HG03565 (cell line): ENCODE measurements around the gene WIPI1.
A peak's percentile ranks its signal among the peaks of the same experiment; 100 is the strongest.
"Not testable (repeated sequence)": the region's sequence is repeated elsewhere in the genome, so short reads cannot be mapped to it uniquely, and the experiment has no call there.

Source experiments
- ATAC-seq: cut with Tn5 transposase; IDR thresholded peaks from one replicate; pipeline ENCODE4 v1.9.1; 2021; ENCODE audit warnings: mild to moderate bottlenecking, moderate library complexity; ENCODE audit not compliant: unreplicated experiment

Gene WIPI1

GRCh38 chr17:68457168-68457538, at the start of gene WIPI1:
WIPI1 (minus strand) TSS chr17:68457496; CDS start chr17:68457421, 75 bp downstream.
- peak; percentile 19 for ATAC-seq

DNA sequence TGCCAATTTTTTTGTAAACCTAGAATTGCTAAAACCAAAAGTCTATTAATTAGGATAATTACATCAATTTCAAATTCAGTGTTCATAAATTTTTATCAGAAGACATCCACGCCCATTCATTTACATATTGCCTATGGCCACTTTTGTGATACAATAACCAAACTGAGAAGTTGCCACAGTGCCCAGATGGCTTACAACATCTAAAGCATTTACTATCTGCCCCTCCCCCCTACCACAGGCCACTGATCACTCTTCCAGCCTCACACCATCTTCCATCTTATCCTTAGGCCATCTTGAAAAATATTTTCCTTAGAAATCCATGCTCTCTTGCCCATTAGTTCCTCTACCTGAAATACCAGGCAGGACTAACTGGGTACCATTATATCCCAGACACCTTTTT, 48.7 kb upstream of the WIPI1 start:
- no peak for ATAC-seq

DNA sequence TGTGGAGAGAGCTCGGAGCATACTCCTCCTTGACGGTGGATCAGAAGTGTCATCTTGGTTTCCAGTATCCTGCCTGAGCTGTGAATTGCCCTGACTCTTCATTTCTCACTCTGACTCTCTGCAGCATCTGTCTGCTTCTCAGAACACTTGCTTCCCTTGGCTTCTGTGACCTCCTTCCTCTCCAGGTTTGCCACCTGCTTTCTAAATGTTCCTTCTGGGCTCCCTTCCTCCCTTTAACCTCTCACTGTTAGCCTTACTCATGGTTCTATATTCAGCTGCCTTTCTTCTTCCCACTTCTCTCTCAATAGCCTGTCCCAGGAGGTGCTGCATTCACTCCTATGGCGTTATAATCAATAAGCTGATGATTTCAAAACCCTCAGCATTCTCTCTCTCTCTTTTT, 43.8 kb upstream of the WIPI1 start:
- no peak for ATAC-seq

DNA sequence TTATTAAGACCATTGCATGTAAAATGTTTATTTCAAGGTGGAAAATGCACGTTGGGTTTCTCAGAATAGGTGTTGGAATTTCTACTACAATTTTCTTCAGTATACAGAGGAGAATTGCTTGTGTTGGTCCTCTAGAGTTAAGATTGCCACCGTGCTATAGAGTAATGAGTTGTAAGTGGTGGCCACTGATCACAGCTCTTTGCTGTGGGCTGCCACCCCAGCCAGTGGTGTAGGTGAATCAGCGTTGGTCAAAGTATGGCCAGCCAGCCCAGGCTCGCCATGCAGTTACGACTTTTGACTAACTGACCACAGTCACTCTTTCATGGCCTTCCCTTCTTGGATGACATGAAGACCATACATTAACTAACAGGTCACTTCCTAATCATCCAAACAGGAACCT, 42.3 kb upstream of the WIPI1 start:
- ATAC-seq, result no peak

DNA sequence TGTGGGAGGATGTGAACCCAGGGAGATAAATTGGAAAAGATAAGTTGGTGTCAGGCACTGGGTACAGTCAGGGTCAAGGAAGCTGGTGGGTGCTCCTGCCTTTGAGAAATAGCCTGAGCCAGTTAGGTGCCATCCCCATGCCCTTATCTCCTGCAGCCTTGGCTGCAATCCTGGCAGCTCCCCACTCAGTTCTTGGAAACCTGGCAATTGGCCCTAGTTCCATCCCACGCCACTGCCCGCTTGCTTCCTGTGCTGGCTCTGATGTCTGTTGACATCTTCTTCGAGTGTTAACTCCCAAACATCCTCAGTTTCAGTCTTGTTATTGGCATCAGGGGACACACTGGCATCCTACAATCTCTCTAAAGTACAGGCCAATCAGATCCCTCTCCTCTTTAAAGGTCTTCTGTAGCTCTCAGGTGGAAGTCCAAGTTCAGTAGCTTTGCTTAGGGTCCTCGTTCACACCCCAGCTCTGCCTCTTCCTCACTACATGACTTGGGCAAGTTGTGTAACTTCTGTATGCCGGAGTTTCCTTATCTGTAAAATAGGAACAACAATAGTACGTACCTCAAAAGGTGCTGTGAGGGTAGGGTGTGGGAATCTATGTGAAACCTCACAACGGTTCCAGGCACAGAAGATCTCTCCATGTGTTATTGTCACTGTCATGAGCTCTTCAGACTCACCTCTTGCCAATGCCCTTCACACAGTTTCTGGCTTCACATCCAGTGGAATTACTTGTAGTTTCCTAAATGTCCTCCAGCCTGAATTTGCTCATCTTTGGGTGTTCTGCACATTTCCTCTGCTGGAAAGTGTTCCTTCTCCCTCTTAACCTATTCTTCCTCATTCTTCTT, 41.4 kb upstream of the WIPI1 start:
- no peak for ATAC-seq

GRCh38 chr17:68497885-68498319, 40.6 kb upstream of the WIPI1 start:
- ATAC-seq, result peak; percentile 90

- ATAC-seq, result no peak
Measured at GRCh38 chr17:68495081-68495480, 37.8 kb upstream of the WIPI1 start.

DNA sequence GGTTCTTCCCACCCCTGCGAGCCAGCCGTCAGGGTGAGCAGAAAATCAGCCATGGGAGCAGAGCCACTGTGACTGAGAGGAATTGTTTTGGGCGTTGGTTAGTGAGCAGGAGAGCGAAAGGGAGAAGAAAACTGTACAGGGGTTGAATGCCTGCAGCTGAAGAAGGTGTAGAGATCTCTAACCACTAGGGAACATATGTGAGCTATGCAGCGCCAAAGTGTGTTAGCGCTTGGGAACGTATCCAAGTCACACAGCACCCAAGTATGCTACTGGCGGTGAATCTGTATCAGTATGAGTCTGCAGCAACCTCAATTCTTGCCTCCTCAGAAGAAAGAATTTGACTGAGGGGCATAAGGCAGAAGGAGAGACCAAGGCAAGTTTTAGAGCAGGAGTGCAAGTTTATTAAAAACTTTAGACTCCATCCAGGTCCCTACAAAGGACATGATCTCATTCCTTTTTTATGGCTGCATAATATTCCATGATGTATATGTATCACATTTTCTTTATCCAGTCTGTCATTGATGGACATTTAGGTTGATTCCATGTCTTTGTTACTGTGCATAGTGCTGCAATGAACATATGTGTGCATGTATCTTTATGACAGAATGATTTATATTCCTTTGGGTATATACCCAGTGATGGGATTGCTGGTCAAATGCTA, 35.2 kb upstream of the WIPI1 start:
- ATAC-seq, result not testable (repeated sequence)

DNA sequence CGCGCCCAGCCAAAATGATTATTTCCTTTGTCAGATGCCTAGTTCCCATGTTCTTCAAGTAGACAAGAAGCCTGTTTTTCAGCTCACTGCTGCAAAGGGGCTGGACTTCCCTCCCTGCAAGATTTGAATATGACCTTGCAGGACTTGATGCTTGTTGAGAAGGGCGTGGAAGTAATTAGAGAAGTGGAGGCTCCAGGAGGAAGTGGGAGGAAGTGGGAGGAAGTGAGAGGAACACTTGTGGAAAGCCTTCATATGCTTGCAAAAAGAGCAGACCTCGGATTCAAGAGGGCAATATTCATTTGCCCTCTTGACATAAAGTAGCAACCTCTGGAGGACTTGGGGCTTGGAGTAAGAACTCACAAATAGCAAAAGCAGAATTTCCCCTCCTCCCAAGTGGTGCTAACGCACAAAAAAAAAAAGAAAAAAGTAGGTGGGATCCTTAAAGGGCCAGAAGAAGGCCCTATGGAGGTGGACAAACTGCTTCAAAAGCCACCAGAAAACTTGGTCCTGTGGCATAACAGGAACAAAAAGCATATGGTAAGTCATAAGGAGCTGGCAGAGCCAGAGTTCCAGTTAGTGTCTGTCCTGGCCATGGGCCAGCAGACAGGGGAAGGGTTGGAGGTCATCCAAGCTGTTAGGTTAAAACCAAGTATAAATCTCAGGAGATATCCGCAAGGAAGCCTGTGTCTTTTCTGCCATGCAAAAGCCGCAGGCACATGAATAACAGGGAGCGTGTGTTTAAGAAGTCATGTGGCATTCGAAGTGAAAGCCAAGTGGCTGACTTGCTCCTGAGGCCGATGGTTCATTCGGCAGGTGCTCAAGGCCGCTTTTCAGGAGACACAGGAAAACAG, 34.3 kb upstream of the WIPI1 start:
- no peak for ATAC-seq

DNA sequence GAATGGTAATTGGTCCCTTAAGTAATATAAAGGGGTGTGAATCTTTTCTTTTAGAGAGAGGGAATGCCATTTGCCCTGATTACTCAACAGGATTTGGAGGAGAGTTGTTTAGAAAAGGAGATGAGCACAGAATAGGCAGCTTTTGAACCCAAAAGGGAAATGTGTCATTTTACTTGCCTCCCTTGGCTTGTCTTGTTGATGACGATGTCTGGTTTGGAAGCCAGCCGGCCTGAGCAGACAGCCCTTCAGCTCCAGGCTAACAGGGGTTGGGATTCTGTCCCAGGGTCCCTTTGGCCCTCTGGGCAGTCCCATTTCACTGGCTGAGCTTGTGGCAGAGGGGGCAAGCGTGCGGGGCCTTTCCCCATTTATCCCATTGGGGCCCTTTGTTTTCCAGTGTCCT, 32.6 kb upstream of the WIPI1 start:
- no peak for ATAC-seq

- ATAC-seq, result no peak
Measured at GRCh38 chr17:68484458-68484857, 27.2 kb upstream of the WIPI1 start.

DNA sequence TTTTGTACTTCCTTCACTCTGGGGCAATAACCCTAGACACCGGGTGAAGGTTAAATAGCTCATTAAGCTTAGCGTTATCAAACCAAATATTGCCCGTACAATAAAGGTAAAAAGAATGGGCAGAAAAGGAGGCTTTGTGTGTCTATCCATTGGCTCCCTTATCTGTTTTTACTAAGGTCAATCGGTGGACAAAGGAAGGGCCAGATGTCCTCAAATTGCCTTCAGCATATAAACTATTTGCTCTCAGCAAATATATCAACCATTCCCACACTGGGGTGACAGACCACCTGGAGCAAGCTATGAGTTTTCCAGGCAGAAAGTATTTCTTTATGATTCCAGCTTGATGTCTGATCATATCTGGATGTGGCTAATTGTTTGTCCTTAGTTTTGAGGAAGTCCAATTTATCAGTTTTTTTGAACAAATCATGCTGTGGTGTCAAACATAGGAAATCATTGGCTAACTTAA, 25.3 kb upstream of the WIPI1 start:
- no peak for ATAC-seq

- no peak for ATAC-seq
Measured at GRCh38 chr17:68480885-68481284, 23.6 kb upstream of the WIPI1 start.

- ATAC-seq, result no peak
Measured at GRCh38 chr17:68470961-68471360, 13.7 kb upstream of the WIPI1 start.

DNA sequence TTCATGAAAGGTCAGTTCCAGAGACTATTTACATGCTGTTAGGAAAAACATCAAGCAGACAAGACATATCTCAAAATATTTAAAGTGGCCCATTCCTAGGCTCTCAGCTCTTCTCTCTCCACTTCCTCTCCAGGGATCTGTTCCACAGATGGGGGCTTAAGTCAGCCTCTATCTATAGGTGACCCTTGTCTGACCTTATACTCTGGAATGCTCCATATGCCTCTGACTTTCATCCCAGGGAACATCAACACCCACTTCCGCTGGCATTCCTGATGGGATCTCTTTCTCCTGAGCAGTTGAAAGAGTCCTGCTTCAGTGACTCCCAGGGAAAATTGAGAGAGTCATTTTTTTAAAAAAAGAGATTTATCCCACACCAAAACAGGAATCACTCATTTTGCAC, 11.5 kb upstream of the WIPI1 start:
- ATAC-seq, result no peak

DNA sequence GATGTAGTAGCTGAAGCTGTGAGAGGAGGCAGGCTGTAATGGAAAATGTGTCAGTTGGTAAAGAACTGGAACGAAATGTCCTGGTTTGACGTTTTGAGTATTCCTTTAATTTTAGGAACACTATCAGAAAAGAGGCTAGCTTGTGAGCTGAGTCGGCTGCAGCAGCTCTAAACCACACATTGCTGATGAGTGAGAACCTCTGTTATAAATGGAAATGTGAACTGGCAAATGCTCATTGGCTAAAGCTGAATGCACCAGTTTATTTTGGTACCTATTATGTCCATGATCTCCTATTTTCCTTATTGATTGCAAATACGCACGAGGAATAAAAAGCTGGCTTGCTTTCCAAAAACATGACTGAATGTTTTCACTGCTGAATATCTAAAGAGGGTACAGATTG, 11.0 kb upstream of the WIPI1 start:
- no peak for ATAC-seq

DNA sequence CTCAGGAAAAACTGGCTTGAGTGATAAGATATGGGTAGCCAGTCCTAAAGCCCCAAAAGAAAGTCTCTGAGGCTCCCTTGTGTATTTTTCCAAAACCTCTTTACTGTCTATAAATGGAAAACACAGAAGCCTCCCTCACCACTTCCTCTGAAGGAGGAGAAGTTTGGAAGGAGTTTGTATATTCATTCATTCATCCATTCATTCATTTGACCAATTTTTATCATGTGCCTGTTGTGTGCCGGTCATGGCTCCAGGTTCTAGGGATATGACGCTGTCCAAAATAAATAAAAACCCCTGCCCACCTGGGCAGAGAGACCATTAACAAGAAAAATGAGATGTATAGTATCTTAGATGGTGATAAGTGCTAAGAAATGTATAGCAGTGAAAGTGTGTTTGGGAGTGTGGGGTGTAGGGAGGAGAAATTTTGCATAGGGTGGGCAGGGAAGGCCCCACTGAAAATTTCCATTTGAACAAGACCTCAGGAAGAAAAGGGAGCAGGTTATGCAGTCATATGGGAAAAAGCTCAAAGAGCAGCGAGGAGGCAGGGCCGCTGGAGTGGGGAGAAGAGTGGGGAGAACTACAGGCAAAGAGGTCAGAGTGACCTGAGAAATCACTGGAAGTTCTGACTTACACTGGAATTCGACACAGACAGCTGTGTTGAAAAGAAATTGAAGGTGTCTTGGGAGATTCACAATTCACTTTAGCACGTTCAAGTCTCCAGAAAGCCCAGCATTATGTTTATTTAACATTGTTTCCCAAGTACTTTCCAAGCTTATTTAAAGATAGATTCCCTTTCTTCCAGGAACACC, 6.1 kb upstream of the WIPI1 start:
- ATAC-seq, result no peak

DNA sequence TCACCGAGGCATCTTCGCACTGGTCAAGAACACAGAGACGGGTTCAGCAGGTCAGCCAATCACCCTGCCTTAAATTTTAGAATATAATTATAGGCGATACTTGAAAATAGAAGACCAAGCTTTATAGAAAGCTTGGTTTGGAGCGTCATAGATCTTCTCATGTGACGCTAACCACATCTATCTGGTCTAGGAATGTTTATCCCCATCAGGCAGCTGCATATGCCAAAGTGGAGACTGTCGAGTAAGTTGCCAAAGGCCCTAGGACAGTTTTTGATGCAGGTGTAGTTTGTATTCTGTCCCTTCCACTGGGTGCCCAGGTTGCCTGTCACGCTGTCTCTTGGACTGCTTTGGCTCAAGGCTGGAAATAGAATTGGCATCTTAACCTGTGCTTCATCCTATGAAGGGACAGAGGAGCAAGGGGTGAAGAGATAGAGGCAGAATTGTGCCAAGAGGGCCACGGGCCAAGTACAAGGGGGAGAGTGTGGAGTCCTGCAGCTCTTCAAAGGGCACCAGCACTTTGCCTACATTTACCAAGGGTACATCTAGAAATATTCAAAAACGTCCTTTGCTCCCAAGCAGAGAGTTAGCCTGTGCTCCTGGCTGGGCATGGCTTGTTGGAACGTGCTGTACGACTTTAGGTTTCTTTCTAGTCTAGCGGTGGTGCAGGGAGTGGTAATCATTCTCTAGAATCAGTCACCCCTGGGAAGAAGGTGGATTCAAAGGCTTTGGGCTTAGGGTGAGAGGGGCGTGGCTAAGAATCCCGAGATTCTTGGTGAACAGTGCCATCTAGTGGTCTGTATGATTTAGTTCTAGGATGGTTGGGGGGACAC, 5.3 kb upstream of the WIPI1 start:
- no peak for ATAC-seq

- no peak for ATAC-seq
Measured at GRCh38 chr17:68461589-68461988, 4.3 kb upstream of the WIPI1 start.

DNA sequence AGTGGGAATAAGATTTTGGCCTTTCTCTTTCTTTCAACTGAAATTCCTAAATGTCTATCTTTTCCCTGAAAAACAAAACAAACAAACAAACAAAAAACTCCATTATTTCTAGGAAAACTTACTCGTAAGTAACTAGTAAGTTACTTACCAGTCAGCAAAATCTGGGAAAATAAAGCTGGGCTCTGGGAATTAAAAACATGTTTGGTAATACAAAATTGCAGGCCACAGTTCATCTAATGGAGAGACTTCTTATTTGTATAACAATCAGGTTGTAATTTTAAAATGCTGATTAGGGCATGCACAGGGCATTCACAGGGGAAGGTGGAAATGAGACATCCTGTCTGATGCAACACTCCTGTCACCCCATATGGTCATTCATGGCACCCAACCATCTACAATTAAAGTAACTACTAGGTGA, 3.8 kb upstream of the WIPI1 start:
- no peak for ATAC-seq
